ENCODE measurements around the gene ZKSCAN1.

The ZKSCAN1 gene

GRCh38 chr7:100081535-100082102 is 66.2 kb downstream of the ZKSCAN1 start, which contains the start of gene ZNF3:
ZNF3 (minus strand) TSS chr7:100081723; CDS start chr7:100077357, 4,366 bp downstream.
- ChIA-PET CTCF (interaction anchor here (0.7 kb wide), 2 partner anchors 13 to 84 kb away, joined by 5 read pairs; no protein-coding TSS in a partner anchor), POLR2A (ENCODE audit: low non-redundant PET) (no interaction called here)
- DNase-seq (ENCODE audit: low spot score): peak; percentile 95
- TF ChIP-seq, protein P1, sequence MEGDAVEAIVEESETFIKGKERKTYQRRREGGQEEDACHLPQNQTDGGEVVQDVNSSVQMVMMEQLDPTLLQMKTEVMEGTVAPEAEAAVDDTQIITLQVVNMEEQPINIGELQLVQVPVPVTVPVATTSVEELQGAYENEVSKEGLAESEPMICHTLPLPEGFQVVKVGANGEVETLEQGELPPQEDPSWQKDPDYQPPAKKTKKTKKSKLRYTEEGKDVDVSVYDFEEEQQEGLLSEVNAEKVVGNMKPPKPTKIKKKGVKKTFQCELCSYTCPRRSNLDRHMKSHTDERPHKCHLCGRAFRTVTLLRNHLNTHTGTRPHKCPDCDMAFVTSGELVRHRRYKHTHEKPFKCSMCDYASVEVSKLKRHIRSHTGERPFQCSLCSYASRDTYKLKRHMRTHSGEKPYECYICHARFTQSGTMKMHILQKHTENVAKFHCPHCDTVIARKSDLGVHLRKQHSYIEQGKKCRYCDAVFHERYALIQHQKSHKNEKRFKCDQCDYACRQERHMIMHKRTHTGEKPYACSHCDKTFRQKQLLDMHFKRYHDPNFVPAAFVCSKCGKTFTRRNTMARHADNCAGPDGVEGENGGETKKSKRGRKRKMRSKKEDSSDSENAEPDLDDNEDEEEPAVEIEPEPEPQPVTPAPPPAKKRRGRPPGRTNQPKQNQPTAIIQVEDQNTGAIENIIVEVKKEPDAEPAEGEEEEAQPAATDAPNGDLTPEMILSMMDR (conservative IDR thresholded peaks at IDR 0.05; ENCODE audit: low read depth): peak; percentile 99
- H3K27ac ChIP-seq: peak within 1 kb of the TSS; percentile 73

GRCh38 chr7:100082978-100083377 is 67.6 kb downstream of the ZKSCAN1 start:
- DNase-seq (ENCODE audit: low spot score): no peak
- POLR2A ChIA-PET (ENCODE audit: low non-redundant PET): no interaction called here
- CTCF ChIA-PET: interaction anchor here (0.6 to 1.1 kb wide), 3 partner anchors 29 to 89 kb away, joined by 3 read pairs; no protein-coding TSS in a partner anchor
- H3K27ac ChIP-seq: no peak overlapping the region
- TF ChIP-seq, protein P1 (conservative IDR thresholded peaks at IDR 0.05; ENCODE audit: low read depth): no peak

DNA sequence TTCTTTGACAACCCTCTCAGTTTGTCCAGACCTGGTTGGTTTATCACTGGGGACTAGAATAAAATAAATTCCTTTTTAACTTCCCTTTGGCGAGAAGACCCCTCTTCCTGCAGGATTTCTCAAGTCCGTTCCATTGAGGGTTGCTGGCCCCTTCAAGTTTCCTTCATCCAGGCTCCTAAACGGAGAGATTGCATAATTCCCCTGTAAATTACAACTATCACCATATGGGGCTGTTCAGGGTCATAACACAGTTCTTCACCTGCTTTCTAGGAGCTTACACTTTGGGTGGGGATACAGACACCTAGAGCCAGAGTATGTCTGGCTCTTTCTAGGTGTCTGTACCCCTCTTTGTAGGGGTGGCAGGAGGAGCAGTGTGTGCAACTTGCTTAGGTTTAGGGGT is 70.1 kb downstream of the ZKSCAN1 start:
- TF ChIP-seq, protein P1 (conservative IDR thresholded peaks at IDR 0.05; ENCODE audit: low read depth): no peak
- CTCF ChIA-PET: interaction anchor here (0.5 kb wide), 1 partner anchor 1493 kb away, joined by 9 read pairs; no protein-coding TSS in a partner anchor
- no peak for DNase-seq (ENCODE audit: low spot score)
- H3K27ac ChIP-seq: peak overlapping the region; percentile 85
- POLR2A ChIA-PET (ENCODE audit: low non-redundant PET): no interaction called here

GRCh38 chr7:100087055-100087750 is 71.8 kb downstream of the ZKSCAN1 start:
- ChIA-PET POLR2A (ENCODE audit: low non-redundant PET) (interaction anchor here (0.7 to 1.5 kb wide), 3 partner anchors 13 to 574 kb away, joined by 4 to 10 read pairs (median 4); no protein-coding TSS in a partner anchor), CTCF (no interaction called here)
- H3K27ac ChIP-seq: peak overlapping the region; percentile 85
- TF ChIP-seq, protein P1 (conservative IDR thresholded peaks at IDR 0.05; ENCODE audit: low read depth): no peak
- peak; percentile 70 for DNase-seq (ENCODE audit: low spot score)

DNA sequence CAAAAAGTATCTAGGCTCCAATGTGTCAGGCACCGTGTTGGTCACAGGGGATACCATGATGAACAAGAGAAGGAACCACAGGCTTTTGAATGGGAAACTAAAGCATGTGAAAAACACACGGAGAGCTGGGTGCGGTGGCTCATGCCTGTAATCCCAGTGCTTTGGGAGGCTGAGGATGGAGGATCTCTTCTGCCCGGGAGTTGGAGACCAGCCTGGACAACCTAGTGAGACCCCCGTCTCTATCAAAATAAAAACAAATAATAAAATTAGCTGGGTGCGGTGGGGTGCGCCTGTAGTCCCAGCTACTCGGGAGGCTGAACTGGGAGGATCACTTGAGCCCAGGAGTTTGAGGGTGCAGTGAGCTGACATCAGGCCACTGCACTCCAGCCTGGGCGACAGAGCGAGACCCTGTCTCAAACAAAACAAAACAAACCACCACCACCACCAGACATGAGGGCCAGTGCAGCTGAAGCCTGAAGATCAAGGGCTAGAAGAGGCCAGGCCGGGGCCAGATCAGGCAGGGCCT is 72.8 kb downstream of the ZKSCAN1 start:
- CTCF ChIA-PET: no interaction called here
- H3K27ac ChIP-seq: peak overlapping the region; percentile 85

More for the DNA sequence above, 72.8 kb downstream of the ZKSCAN1 start:
- DNase-seq (ENCODE audit: low spot score): no peak
- TF ChIP-seq, protein P1 (conservative IDR thresholded peaks at IDR 0.05; ENCODE audit: low read depth): no peak
- POLR2A ChIA-PET (ENCODE audit: low non-redundant PET): interaction anchor here (0.7 to 1.5 kb wide), 2 partner anchors 12 to 573 kb away, joined by 4 to 10 read pairs; no protein-coding TSS in a partner anchor
